PFSK-1 (cell line): Measurements from ENCODE around the gene LGR4.

Experiments
- FOXP2 ChIP-seq: optimal IDR thresholded peaks from 2 replicates; pipeline ENCODE3; 2011; ENCODE audit warnings: borderline replicate concordance, control low read depth, inconsistent platforms; ENCODE audit not compliant: insufficient read depth; ENCODE audit errors: extremely low read length, extremely low read depth
- POLR2AphosphoS5 ChIP-seq: IDR thresholded peaks from 2 replicates; pipeline ENCODE4 v1.6.1; 2012; ENCODE audit warnings: low read depth, mild to moderate bottlenecking, control low read depth, low read length, moderate library complexity
- REST ChIP-seq, 2 experiments: IDR thresholded peaks; 2 replicates each; pipeline versions ENCODE4 v1.6.1 to v1.8.0; 2011 to 2012; ENCODE audit warnings: low read depth in 2 of 2, low read length in 2 of 2, control low read depth in 1 of 2, inconsistent platforms in 1 of 2, mild to moderate bottlenecking in 1 of 2, moderate library complexity in 1 of 2; ENCODE audit not compliant: insufficient read depth in 1 of 2
- SIN3A ChIP-seq: IDR thresholded peaks from 2 replicates; pipeline ENCODE4 v1.6.1; 2012; ENCODE audit warnings: mild to moderate bottlenecking, low read length, moderate library complexity, borderline replicate concordance; ENCODE audit not compliant: insufficient read depth
- TAF1 ChIP-seq: IDR thresholded peaks from 2 replicates; pipeline ENCODE4 v1.6.1; 2012; ENCODE audit warnings: low read length, control low read depth, borderline replicate concordance; ENCODE audit not compliant: insufficient read depth

GRCh38 chr11:27409049-27409448 is 63.5 kb downstream of the LGR4 start:
- TF ChIP-seq POLR2AphosphoS5 = no peak
- TF ChIP-seq TAF1 = no peak
- no peak for TF ChIP-seq SIN3A
- no peak for TF ChIP-seq REST (IDR thresholded peaks at IDR 0.05; ENCODE audit: insufficient read depth in 1 of 2, low read depth in 2 of 2, low read length in 2 of 2)
- no peak for TF ChIP-seq FOXP2
